GM12878 (cell line): ENCODE measurements around the gene DESI1. TPM values are rescaled to one million over a fixed set of nuclear protein-coding genes. Genes with fewer than 3 reads are reported as not detected.

Experiments
- CREM ChIP-seq: IDR thresholded peaks from 2 replicates; pipeline ENCODE4 v1.6.1; 2014; ENCODE audit warnings: antibody characterized with exemption, low read depth
- MEF2B ChIP-seq: fragments of 450-650 bp; IDR thresholded peaks from 2 replicates; pipeline ENCODE4 v1.6.1; 2018; ENCODE audit warnings: mild to moderate bottlenecking, moderate library complexity; ENCODE audit not compliant: partially characterized antibody, poor library complexity, severe bottlenecking
- RAD21 ChIP-seq: IDR thresholded peaks from 2 replicates; pipeline ENCODE4 v1.6.1; 2011; ENCODE audit warnings: mild to moderate bottlenecking, low read depth, low read length, moderate library complexity; ENCODE audit not compliant: insufficient read depth
- TCF3 ChIP-seq: IDR thresholded peaks from 2 replicates; pipeline ENCODE4 v1.6.1; 2012; ENCODE audit warnings: low read depth, mild to moderate bottlenecking, low read length, borderline replicate concordance; ENCODE audit not compliant: insufficient read depth
- polyA plus RNA-seq, 11 experiments: library from polyadenylated mRNA; depleted of rRNA in 4 of 11; unstranded in 6 of 11; stranded (reverse) in 5 of 11; fragments of >200 nt; fragmentation: Nextera tagmentation in 4 of 11; fragmentation: Illumina TruSeq in 1 of 11; extraction: Ambion mirVana in 4 of 11; extraction: Trizol in 1 of 11; gene quantifications; 1 replicate in 1 of 11; 2 replicates in 10 of 11; pipeline versions ENCODE4 v1.2.1 to v1.2.3, GENCODE V29; 2011 to 2016; ENCODE audit warnings: inconsistent platforms in 2 of 11, missing spikeins in 2 of 11, low read depth in 1 of 11
- total RNA-seq, 4 experiments: library from RNA; depleted of rRNA in 3 of 4; stranded (reverse); fragments of >200 nt in 3 of 4; fragmentation: Illumina TruSeq in 1 of 4; extraction: Trizol in 1 of 4; gene quantifications; 2 replicates each; pipeline versions ENCODE4 v1.2.1 to v1.2.3, GENCODE V29; 2013 to 2021
- TF ChIP-seq, protein P1 (sequence below): IDR thresholded peaks from 2 replicates; pipeline ENCODE4 v1.6.1; 2012; ENCODE audit warnings: low read depth, low read length, improper control_type of control experiment
- TF ChIP-seq, protein P2 (sequence below): IDR thresholded peaks from 2 replicates; pipeline ENCODE4 v1.6.1; 2012; ENCODE audit warnings: low read length, inconsistent platforms
- TF ChIP-seq, protein P3 (sequence below): fragments of 450-650 bp; IDR thresholded peaks from 2 replicates; pipeline ENCODE4 v1.6.1; 2016; ENCODE audit warnings: mild to moderate bottlenecking
- TF ChIP-seq, protein P4 (sequence below): fragments of 450-650 bp; IDR thresholded peaks from 2 replicates; pipeline ENCODE4 v1.6.1; 2017; ENCODE audit warnings: borderline replicate concordance
- TF ChIP-seq, protein P5 (sequence below), 3 experiments: IDR thresholded peaks in 2 of 3; conservative IDR thresholded peaks in 1 of 3; 2 replicates each; pipeline ENCODE4 v1.5.1; 2011; ENCODE audit warnings: low read depth in 3 of 3, low read length in 3 of 3, mild to moderate bottlenecking in 3 of 3, control low read depth in 2 of 3, moderate library complexity in 2 of 3, inconsistent platforms in 1 of 3, mixed read lengths in 1 of 3; ENCODE audit not compliant: control insufficient read depth in 2 of 3, insufficient read depth in 1 of 3; ENCODE audit errors: extremely low read depth in 1 of 3

DESI1 gene
- total and polyA plus RNA-seq, 10 of the 15 experiments (the other 5 are each of a cell fraction or from before 2014, with no cell fraction given) = 8.0 to 76.8 (median 40.6) TPM

DNA sequence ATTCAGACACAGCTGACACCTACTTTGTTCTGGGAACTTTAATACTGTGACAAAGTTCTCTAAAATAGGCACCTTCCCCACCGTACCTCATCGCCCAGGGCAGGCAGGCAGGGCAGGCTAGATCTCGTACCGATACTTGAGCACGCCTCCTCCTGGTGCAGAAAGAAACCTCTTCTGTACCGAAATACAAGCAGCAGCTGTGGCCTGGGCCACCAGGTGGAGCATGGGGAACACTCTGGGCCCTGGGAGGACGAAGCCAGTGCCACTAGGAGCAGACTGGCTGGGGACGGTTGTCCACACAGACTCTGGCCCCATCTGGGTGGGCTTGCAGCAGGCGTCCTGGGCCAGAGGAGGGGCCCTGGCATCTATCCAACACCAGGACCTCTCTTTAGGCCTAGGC is 44.0 kb downstream of the DESI1 start (continued):
- TF ChIP-seq, protein P1, sequence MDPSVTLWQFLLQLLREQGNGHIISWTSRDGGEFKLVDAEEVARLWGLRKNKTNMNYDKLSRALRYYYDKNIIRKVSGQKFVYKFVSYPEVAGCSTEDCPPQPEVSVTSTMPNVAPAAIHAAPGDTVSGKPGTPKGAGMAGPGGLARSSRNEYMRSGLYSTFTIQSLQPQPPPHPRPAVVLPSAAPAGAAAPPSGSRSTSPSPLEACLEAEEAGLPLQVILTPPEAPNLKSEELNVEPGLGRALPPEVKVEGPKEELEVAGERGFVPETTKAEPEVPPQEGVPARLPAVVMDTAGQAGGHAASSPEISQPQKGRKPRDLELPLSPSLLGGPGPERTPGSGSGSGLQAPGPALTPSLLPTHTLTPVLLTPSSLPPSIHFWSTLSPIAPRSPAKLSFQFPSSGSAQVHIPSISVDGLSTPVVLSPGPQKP = no peak
- TF ChIP-seq, protein P2, sequence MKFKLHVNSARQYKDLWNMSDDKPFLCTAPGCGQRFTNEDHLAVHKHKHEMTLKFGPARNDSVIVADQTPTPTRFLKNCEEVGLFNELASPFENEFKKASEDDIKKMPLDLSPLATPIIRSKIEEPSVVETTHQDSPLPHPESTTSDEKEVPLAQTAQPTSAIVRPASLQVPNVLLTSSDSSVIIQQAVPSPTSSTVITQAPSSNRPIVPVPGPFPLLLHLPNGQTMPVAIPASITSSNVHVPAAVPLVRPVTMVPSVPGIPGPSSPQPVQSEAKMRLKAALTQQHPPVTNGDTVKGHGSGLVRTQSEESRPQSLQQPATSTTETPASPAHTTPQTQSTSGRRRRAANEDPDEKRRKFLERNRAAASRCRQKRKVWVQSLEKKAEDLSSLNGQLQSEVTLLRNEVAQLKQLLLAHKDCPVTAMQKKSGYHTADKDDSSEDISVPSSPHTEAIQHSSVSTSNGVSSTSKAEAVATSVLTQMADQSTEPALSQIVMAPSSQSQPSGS = no peak
- TF ChIP-seq CREM (no peak), RAD21 (peak; percentile 66), TCF3 (no peak), MEF2B (no peak)
- TF ChIP-seq, protein P3, sequence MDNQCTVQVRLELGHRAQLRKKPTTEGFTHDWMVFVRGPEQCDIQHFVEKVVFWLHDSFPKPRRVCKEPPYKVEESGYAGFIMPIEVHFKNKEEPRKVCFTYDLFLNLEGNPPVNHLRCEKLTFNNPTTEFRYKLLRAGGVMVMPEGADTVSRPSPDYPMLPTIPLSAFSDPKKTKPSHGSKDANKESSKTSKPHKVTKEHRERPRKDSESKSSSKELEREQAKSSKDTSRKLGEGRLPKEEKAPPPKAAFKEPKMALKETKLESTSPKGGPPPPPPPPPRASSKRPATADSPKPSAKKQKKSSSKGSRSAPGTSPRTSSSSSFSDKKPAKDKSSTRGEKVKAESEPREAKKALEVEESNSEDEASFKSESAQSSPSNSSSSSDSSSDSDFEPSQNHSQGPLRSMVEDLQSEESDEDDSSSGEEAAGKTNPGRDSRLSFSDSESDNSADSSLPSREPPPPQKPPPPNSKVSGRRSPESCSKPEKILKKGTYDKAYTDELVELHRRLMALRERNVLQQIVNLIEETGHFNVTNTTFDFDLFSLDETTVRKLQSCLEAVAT = peak; percentile 86
- TF ChIP-seq, protein P4, sequence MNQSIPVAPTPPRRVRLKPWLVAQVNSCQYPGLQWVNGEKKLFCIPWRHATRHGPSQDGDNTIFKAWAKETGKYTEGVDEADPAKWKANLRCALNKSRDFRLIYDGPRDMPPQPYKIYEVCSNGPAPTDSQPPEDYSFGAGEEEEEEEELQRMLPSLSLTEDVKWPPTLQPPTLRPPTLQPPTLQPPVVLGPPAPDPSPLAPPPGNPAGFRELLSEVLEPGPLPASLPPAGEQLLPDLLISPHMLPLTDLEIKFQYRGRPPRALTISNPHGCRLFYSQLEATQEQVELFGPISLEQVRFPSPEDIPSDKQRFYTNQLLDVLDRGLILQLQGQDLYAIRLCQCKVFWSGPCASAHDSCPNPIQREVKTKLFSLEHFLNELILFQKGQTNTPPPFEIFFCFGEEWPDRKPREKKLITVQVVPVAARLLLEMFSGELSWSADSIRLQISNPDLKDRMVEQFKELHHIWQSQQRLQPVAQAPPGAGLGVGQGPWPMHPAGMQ = no peak
- TF ChIP-seq, protein P5, sequence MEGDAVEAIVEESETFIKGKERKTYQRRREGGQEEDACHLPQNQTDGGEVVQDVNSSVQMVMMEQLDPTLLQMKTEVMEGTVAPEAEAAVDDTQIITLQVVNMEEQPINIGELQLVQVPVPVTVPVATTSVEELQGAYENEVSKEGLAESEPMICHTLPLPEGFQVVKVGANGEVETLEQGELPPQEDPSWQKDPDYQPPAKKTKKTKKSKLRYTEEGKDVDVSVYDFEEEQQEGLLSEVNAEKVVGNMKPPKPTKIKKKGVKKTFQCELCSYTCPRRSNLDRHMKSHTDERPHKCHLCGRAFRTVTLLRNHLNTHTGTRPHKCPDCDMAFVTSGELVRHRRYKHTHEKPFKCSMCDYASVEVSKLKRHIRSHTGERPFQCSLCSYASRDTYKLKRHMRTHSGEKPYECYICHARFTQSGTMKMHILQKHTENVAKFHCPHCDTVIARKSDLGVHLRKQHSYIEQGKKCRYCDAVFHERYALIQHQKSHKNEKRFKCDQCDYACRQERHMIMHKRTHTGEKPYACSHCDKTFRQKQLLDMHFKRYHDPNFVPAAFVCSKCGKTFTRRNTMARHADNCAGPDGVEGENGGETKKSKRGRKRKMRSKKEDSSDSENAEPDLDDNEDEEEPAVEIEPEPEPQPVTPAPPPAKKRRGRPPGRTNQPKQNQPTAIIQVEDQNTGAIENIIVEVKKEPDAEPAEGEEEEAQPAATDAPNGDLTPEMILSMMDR (IDR thresholded peaks at IDR 0.05 in 2 of 3, conservative IDR thresholded peaks at IDR 0.05 in 1 of 3; ENCODE audit: control insufficient read depth in 2 of 3, extremely low read depth in 1 of 3, insufficient read depth in 1 of 3, low read depth in 3 of 3, low read length in 3 of 3) = peak; percentile 62 to 84 (median 76)
